Liver (tissue), 9 donors: ENCODE results near the gene RTP1. TPM values are rescaled to one million over a fixed set of nuclear protein-coding genes. Genes with fewer than 3 reads are reported as not detected.

ENCODE experiments used
- DNase-seq: peaks from one replicate; pipeline ENCODE4 v3.0.0-alpha.2; 2017; ENCODE audit warnings: low spot score
- H3K27ac ChIP-seq, 2 donors: one replicate each; pipeline ENCODE4 v1.7.0; 2013; ENCODE audit warnings: inconsistent platforms in 2 of 2, low read length in 2 of 2, control low read depth in 1 of 2, low read depth in 1 of 2, mild to moderate bottlenecking in 1 of 2
- H3K27me3 ChIP-seq, 4 donors: one replicate each; pipeline versions ENCODE4 v1.6.1 to v1.7.0; 2013; ENCODE audit warnings: low read length in 3 of 4, inconsistent platforms in 1 of 4, mild to moderate bottlenecking in 1 of 4, moderate library complexity in 1 of 4; ENCODE audit not compliant: control insufficient read depth in 4 of 4, insufficient read depth in 4 of 4
- H3K36me3 ChIP-seq, 4 donors: one replicate each; pipeline versions ENCODE4 v1.6.1 to v1.7.0; 2013; ENCODE audit warnings: low read length in 3 of 4, mild to moderate bottlenecking in 3 of 4, low read depth in 1 of 4, moderate library complexity in 1 of 4; ENCODE audit not compliant: control insufficient read depth in 4 of 4, insufficient read depth in 3 of 4
- H3K4me1 ChIP-seq, 4 donors: one replicate each; pipeline versions ENCODE4 v1.6.1 to v1.7.0; 2013; ENCODE audit warnings: low read length in 3 of 4, mild to moderate bottlenecking in 3 of 4, moderate library complexity in 1 of 4; ENCODE audit not compliant: control insufficient read depth in 4 of 4, insufficient read depth in 4 of 4
- H3K4me3 ChIP-seq, 3 donors: one replicate each; pipeline versions ENCODE4 v1.6.1 to v1.7.0; 2013; ENCODE audit warnings: low read length in 3 of 3, control low read depth in 1 of 3, low read depth in 1 of 3, mild to moderate bottlenecking in 1 of 3
- H3K9ac ChIP-seq, 2 donors: one replicate each; pipeline ENCODE4 v1.7.0; 2013; ENCODE audit warnings: low read length in 2 of 2, mild to moderate bottlenecking in 2 of 2, moderate library complexity in 2 of 2, control low read depth in 1 of 2, low read depth in 1 of 2
- H3K9me3 ChIP-seq, 4 donors: one replicate each; pipeline versions ENCODE4 v1.6.1 to v1.7.0; 2013; ENCODE audit warnings: low read length in 3 of 4; ENCODE audit not compliant: control insufficient read depth in 4 of 4
- EGR1 ChIP-seq, 2 donors: IDR thresholded peaks; 2 replicates each; pipeline ENCODE4 v1.6.1; 2016 to 2018; ENCODE audit warnings: antibody characterized with exemption in 2 of 2, low read depth in 2 of 2
- FOXA1 ChIP-seq: IDR thresholded peaks from 2 replicates; pipeline ENCODE4 v1.6.1; 2016; ENCODE audit warnings: antibody characterized with exemption
- FOXA2 ChIP-seq: IDR thresholded peaks from 2 replicates; pipeline ENCODE4 v1.6.1; 2016; ENCODE audit warnings: antibody characterized with exemption
- GABPA ChIP-seq, 2 donors: IDR thresholded peaks in 1 of 2; conservative IDR thresholded peaks in 1 of 2; 2 replicates each; pipeline ENCODE4 v1.6.1; 2016; ENCODE audit warnings: antibody characterized with exemption in 2 of 2, mild to moderate bottlenecking in 1 of 2, moderate library complexity in 1 of 2
- HNF4G ChIP-seq: IDR thresholded peaks from 2 replicates; pipeline ENCODE4 v1.6.1; 2016; ENCODE audit warnings: antibody characterized with exemption
- JUND ChIP-seq, 2 donors: IDR thresholded peaks; 2 replicates each; pipeline ENCODE4 v1.6.1; 2016; ENCODE audit warnings: antibody characterized with exemption in 2 of 2
- NR2F2 ChIP-seq: IDR thresholded peaks from 2 replicates; pipeline ENCODE4 v1.6.1; 2016; ENCODE audit warnings: antibody characterized with exemption
- RAD21 ChIP-seq, 2 donors: IDR thresholded peaks; 2 replicates each; pipeline ENCODE4 v1.6.1; 2016; ENCODE audit warnings: antibody characterized with exemption in 2 of 2, mild to moderate bottlenecking in 2 of 2
- RXRA ChIP-seq, 2 donors: IDR thresholded peaks; 2 replicates each; pipeline ENCODE4 v1.6.1; 2017 to 2018; ENCODE audit warnings: antibody characterized with exemption in 2 of 2, mild to moderate bottlenecking in 1 of 2
- TAF1 ChIP-seq: conservative IDR thresholded peaks from 2 replicates; pipeline ENCODE4 v1.6.1; 2016; ENCODE audit warnings: antibody characterized with exemption, mild to moderate bottlenecking
- YY1 ChIP-seq: IDR thresholded peaks from 2 replicates; pipeline ENCODE4 v1.6.1; 2016; ENCODE audit warnings: antibody characterized with exemption, mild to moderate bottlenecking
- polyA plus RNA-seq, 2 donors: library from polyadenylated mRNA; stranded (reverse) in 1 of 2; unstranded in 1 of 2; fragments of 200-250 nt in 1 of 2; fragments of >200 nt in 1 of 2; fragmentation: Nextera tagmentation in 1 of 2; extraction: Ambion mirVana in 1 of 2; gene quantifications; one replicate each; pipeline versions ENCODE4 v1.2.1 to v1.2.3, GENCODE V29; 2013 to 2015
- total RNA-seq, 2 donors: library from RNA; depleted of rRNA; stranded (reverse); fragments of >200 nt; gene quantifications; one replicate each; pipeline ENCODE4 v1.2.3, GENCODE V29; 2014
- TF ChIP-seq, protein P1 (sequence below): IDR thresholded peaks from 2 replicates; pipeline ENCODE4 v1.6.1; 2016; ENCODE audit warnings: antibody characterized with exemption
- TF ChIP-seq, protein P2 (sequence below): IDR thresholded peaks from 2 replicates; pipeline ENCODE4 v1.6.1; 2016; ENCODE audit warnings: antibody characterized with exemption, mild to moderate bottlenecking
- TF ChIP-seq, protein P3 (sequence below): fragments of 150-350 bp; IDR thresholded peaks from 2 replicates; pipeline ENCODE4 v1.5.1; 2017; ENCODE audit warnings: improper control_type of control experiment, low read depth, low read length; ENCODE audit not compliant: missing input control
- TF ChIP-seq, protein P4 (sequence below): IDR thresholded peaks from 2 replicates; pipeline ENCODE4 v1.6.1; 2016; ENCODE audit warnings: antibody characterized with exemption
- TF ChIP-seq, protein P5 (sequence below): IDR thresholded peaks from 2 replicates; pipeline ENCODE4 v1.6.1; 2016; ENCODE audit warnings: antibody characterized with exemption
- donor health status: healthy.
- donor health status: healthy.
- donor health status: healthy.
- donor health status: healthy.
- donor health status: healthy.

RTP1 gene
- total and polyA plus RNA-seq, 4 donors: not detected

DNA sequence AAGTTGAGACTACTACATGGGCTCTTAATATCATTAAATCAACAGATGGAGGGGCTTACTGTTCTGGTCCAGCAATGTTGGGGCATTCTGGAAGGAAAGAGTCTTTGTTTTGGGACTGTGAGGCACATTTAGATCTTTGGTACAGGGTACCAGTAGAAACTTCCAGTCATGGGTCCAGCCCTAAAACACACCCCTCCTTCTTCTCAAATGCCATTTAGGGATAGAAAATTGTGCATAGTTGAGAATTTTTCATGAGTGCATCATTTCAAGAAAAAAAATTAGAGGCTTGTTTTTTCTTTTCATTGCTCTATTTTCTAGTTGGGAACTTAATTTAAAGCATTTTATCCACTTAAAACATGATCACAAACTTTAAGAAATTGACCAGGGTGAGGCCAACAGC, 4.1 kb upstream of the RTP1 start:
- Histone ChIP-seq H3K4me3 (no peak overlapping the region), H3K36me3 (no peaks in the 10 kb centered on the region), H3K27me3 (no peaks in the 10 kb centered on the region), H3K9ac (no peak overlapping the region), H3K9me3 (no peaks in the 10 kb centered on the region), H3K4me1 (no peaks in the 10 kb centered on the region), H3K27ac (no peak overlapping the region)
- DNase-seq: no peak
- no peak for TF ChIP-seq RAD21 (IDR thresholded peaks at IDR 0.05)
- TF ChIP-seq EGR1 (IDR thresholded peaks at IDR 0.05; ENCODE audit: low read depth in 2 of 2): no peak
- TF ChIP-seq, protein P1, sequence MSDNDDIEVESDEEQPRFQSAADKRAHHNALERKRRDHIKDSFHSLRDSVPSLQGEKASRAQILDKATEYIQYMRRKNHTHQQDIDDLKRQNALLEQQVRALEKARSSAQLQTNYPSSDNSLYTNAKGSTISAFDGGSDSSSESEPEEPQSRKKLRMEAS: no peak
- TF ChIP-seq JUND (IDR thresholded peaks at IDR 0.05): no peak
- TF ChIP-seq HNF4G: no peak
- no peak for TF ChIP-seq RXRA (IDR thresholded peaks at IDR 0.05)
- TF ChIP-seq, protein P2, sequence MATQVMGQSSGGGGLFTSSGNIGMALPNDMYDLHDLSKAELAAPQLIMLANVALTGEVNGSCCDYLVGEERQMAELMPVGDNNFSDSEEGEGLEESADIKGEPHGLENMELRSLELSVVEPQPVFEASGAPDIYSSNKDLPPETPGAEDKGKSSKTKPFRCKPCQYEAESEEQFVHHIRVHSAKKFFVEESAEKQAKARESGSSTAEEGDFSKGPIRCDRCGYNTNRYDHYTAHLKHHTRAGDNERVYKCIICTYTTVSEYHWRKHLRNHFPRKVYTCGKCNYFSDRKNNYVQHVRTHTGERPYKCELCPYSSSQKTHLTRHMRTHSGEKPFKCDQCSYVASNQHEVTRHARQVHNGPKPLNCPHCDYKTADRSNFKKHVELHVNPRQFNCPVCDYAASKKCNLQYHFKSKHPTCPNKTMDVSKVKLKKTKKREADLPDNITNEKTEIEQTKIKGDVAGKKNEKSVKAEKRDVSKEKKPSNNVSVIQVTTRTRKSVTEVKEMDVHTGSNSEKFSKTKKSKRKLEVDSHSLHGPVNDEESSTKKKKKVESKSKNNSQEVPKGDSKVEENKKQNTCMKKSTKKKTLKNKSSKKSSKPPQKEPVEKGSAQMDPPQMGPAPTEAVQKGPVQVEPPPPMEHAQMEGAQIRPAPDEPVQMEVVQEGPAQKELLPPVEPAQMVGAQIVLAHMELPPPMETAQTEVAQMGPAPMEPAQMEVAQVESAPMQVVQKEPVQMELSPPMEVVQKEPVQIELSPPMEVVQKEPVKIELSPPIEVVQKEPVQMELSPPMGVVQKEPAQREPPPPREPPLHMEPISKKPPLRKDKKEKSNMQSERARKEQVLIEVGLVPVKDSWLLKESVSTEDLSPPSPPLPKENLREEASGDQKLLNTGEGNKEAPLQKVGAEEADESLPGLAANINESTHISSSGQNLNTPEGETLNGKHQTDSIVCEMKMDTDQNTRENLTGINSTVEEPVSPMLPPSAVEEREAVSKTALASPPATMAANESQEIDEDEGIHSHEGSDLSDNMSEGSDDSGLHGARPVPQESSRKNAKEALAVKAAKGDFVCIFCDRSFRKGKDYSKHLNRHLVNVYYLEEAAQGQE: no peak
- TF ChIP-seq FOXA1: no peak
- TF ChIP-seq GABPA (IDR thresholded peaks at IDR 0.05 in 1 of 2, conservative IDR thresholded peaks at IDR 0.05 in 1 of 2): no peak
- TF ChIP-seq, protein P3, sequence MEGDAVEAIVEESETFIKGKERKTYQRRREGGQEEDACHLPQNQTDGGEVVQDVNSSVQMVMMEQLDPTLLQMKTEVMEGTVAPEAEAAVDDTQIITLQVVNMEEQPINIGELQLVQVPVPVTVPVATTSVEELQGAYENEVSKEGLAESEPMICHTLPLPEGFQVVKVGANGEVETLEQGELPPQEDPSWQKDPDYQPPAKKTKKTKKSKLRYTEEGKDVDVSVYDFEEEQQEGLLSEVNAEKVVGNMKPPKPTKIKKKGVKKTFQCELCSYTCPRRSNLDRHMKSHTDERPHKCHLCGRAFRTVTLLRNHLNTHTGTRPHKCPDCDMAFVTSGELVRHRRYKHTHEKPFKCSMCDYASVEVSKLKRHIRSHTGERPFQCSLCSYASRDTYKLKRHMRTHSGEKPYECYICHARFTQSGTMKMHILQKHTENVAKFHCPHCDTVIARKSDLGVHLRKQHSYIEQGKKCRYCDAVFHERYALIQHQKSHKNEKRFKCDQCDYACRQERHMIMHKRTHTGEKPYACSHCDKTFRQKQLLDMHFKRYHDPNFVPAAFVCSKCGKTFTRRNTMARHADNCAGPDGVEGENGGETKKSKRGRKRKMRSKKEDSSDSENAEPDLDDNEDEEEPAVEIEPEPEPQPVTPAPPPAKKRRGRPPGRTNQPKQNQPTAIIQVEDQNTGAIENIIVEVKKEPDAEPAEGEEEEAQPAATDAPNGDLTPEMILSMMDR: no peak
- TF ChIP-seq, protein P4, sequence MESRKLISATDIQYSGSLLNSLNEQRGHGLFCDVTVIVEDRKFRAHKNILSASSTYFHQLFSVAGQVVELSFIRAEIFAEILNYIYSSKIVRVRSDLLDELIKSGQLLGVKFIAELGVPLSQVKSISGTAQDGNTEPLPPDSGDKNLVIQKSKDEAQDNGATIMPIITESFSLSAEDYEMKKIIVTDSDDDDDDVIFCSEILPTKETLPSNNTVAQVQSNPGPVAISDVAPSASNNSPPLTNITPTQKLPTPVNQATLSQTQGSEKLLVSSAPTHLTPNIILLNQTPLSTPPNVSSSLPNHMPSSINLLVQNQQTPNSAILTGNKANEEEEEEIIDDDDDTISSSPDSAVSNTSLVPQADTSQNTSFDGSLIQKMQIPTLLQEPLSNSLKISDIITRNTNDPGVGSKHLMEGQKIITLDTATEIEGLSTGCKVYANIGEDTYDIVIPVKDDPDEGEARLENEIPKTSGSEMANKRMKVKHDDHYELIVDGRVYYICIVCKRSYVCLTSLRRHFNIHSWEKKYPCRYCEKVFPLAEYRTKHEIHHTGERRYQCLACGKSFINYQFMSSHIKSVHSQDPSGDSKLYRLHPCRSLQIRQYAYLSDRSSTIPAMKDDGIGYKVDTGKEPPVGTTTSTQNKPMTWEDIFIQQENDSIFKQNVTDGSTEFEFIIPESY: no peak
- no peak for TF ChIP-seq NR2F2
- TF ChIP-seq, protein P5, sequence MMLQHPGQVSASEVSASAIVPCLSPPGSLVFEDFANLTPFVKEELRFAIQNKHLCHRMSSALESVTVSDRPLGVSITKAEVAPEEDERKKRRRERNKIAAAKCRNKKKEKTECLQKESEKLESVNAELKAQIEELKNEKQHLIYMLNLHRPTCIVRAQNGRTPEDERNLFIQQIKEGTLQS: no peak
- no peak for TF ChIP-seq TAF1
- no peak for TF ChIP-seq YY1
- TF ChIP-seq FOXA2: no peak
